HG03095 (cell line): ENCODE measurements around the gene TH.
"Not testable (repeated sequence)": the region's sequence is repeated elsewhere in the genome, so short reads cannot be mapped to it uniquely, and the experiment has no call there.

ENCODE experiments used
- ATAC-seq: cut with Tn5 transposase; IDR thresholded peaks from one replicate; pipeline ENCODE4 v1.9.1; 2021; ENCODE audit warnings: moderate library complexity; ENCODE audit not compliant: unreplicated experiment

TH gene

DNA sequence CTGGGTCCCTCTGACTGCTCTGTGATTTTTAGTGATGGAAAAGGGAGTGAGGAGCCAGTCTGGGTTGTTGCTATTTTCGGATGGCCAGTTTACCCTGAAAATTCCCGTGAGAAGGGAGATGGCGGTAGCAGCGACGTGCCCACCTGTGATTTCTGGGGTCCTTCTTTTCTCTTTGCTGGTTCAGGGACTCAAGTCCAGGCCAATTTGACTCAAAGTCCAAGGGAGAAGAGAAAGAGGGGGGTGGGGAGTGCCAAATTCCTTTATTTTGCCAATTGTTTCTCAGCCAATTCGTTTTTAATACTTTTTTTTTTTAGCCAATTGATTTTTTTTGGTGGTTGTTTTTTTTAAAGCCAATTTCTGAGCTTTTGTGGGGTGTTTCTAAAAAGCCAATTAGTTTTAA lies 39.4 kb downstream of the TH start:
- ATAC-seq: no peak

GRCh38 chr11:2131371-2132236 lies 40.0 kb downstream of the TH start:
- no peak for ATAC-seq

DNA sequence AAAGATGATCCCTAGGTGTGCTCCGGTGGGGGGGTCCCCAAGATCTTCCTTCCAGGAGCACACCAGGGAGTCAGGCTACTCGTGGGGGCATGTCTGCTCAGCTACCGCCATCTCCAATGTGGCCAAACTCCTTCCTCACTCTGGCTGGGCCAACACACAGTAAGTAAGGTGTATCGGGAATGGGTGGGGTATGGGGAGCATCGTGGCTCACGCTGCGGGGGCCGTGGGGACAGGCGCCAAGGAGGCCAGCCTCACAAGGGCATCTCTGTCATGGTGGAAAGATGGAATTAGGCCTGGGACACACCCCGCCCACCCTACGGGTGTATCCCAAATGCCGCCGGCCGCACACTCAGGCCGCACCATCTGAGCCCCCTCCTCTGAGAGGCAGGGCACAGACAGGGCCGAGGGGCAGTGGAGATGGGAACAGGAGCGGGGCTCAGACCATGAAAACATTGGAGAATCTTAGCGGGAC lies 40.7 kb downstream of the TH start:
- no peak for ATAC-seq

- ATAC-seq: no peak
These were observed 41.8 kb downstream of the TH start for GRCh38 chr11:2129699-2130366.

GRCh38 chr11:2129308-2129698 lies 42.3 kb downstream of the TH start:
- no peak for ATAC-seq

DNA sequence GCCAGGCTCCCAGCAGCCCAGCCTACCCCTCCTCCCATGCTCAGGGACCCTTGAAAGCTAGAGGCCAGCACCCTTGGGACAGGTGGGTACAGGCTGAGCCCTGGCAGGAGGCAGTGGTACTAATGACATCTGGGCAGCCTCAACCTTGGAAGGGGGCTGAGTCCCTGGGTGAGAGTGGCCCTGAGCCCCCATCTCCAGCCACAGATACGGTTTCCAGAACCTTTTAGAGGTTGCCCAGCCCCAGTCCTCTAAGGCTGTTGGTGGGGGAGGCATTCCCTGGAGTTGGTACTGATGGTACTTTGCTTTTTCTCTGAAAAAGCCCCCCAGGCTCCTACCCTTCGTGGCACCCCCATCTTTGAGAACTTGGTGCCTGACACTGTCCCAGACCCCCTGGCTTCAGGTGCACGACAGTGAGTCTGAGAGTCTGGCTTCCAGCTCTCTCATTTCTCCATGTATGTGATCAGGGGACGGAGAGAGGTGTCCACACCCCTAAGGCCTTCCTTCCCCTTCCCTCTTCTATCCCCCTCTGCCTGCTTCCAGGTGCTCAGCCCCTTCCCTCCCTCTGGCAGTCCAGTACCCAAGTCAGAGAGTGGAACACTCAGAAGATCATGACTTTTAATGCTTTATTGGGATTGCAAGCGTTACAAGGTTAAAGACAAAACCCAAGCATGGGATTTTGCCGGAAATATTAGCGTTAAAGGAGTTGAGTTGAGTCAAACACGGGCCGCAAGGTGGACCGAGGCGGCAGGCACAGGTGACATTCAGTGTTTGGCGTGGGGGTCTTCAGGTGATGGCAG lies 42.9 kb downstream of the TH start:
- ATAC-seq: no peak

DNA sequence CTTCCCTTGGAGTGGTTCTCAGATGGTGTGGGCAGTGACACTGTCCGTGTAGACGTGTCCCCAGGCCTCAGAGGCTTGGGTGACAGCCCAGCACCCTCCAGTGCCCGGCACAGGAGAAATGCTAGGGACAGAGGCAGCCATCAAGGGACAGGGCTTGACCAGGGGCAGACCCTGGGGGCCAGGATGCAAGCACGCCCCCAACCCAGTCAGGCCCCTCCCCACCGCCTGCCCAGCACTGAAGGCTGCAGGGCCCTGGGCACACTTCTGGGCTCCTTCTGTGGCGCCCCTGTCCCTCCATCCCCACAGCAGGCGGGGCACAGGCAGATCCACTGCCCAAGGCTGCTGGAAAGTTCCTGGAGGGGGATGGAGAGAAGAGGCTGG lies 43.5 kb downstream of the TH start:
- no peak for ATAC-seq

DNA sequence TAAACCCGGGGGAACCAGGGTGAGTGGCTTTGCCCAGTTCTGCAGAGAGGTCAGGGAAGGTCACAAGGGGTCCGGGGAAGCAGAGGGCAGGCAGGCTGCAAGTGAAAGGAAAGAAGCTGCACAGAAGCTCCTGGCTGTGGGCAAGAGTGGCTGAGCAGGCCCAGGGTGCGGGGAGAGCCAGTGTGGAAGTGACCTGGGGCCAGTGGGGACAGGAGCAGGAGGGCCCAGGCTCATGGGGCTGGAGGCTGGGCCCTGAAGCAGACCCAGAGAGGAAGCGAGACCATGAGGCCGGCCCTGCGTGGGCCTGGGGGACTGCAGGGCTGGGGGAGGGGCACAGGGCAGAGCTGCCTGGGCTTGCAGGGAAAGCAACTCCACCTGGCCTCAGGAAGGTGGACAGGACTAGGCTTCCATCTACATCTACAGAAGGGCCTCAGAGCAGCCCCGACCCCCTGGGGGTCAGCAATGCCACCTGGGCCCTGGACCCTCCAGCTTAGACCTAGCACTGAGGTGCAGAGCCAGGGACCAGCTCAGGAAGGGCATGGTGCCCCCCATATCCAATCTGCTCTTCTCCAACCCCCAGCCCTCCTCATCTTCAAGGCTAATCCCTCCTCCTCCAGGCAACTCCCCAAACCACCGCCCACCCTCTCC lies 44.0 kb downstream of the TH start:
- ATAC-seq: no peak

DNA sequence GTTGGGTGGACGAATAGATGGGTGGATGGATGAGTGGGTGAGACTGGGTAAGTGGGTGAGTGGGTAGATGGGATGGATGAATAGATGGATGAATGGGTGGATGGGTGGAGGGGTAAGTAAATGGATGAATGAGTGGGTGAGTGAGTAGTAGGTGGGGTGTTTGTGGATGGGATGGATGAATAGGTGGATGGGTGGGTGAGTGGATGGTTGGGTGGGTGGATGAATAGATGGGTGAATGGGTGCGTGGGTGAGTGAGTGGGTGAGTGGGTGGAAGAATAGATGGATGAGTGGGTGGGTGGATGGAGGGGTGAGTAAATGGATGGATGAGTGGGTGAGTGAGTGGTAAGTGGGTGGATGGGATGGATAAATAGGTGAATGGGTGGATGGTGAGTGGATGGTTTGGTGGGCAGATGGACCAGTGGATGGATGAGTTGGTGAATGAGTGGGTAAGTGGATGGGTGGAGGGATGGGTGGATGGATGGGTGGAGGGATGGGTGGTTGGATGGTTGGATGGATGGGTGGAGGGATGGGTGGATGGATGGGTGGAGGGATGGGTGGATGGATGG lies 45.0 kb downstream of the TH start:
- no peak for ATAC-seq

GRCh38 chr11:2124736-2125484 lies 46.7 kb downstream of the TH start:
- not testable (repeated sequence) for ATAC-seq

GRCh38 chr11:2123628-2123960 lies 48.0 kb downstream of the TH start:
- no peak for ATAC-seq

DNA sequence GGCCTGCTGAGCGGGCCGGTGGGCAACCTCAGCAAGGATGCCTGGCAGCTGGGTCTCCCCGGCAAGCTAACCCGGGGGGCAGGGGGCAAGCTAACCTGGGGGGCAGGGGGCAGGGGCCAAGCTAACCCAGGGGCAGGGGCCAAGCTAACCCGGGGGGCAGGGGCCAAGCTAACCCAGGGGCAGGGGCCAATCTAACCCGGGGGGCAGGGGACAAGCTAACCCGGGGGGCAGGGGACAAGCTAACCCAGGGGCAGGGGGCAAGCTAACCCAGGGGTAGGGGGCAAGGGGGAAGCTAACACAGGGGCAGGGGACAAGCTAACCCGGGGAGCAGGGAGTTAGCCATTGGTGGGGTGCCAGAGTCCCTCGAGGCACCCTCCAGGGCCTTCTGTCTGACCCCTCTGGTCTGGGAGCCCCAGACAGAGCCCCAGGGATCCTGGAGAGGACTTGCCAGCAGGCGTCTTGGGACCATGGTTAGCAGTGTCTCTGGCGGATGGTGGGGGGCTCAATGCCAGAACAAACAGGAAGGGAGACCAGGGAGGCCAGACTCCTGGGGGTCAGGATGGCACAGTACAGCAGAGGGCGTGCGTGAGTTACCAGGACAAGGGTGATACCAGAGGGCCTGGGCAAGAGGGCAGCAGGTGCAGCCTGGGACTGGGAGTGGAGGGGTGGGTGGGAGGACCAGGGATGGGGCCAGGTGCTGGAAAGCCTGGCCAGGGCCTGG lies 48.5 kb downstream of the TH start:
- no peak for ATAC-seq

DNA sequence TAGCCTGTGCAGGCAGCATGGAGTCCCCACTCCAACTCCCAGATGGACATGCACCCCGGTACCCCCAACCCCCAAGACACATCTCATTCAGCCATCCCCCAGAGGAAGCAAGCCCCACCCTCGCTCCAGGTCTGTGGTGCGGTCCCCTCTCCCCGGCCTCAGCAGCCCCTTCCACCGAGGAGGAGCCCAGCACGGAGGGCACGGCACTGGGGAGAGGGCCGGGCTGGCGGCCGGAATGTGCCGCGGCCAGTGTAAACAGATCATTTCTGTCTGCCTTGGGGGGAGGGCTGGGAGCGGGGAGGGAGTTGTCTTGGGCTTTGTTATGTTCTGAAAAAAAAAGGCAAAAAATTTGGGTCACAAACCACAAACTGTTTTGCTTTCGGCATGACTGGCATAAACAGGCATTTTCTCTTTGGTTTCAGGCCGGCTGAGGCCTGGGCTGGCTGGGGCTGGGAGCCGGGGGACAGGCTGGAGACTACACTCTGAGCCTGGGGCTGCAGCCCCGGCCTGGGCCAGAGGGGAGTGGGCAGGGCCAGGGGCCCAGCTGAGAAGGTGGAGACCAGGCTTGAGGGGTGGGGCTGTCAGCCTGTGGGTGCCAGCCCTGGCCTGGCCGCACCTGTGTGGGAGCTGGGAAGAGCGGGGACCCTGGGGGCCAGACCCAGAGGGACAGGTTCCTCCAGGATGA lies 49.3 kb downstream of the TH start:
- no peak for ATAC-seq

DNA sequence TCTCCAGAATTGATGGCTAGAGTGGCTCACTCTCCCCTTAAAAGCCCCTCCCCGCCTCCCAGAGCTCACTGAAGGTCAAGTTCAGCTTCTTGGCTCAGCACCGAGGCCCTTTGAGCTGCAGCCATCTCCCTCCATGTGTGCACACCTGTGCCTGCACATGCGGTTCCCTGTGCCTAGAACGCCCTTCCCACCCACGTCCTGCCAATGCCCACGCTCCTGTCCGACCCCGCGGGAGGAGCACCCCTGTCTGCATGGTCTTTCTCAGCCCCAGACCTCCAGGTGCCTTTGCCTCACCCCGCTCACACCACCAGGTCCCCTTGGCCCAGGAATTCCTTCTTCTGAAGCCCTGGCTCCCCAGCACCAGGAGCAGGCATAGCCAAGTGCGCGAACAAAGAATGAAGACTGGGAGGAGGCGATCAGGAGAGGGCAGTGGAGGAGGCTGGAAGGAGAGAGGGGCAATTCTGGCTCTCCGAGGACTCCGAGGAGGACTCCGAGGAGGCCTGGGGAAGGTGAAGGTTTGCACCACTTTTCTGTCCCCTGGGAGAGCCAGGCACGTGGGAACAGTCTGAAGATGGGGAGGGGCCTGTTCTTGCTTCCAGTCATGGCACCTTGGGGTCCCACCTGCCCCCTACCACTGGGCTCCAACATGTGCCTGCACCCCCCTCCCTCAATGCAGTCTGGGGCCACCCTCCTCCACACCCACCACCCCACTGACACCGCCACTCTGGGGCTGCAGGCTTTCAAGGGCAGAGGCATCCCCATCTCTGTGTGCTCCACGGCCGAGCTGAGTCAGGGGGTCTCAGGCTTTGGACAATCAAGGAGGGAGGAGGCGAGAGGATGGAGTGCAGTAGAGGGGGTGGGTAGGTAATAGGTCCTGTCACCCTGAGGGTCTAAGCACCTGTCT lies 50.1 kb downstream of the TH start:
- ATAC-seq: no peak

- ATAC-seq: no peak
These were observed 51.1 kb downstream of the TH start for GRCh38 chr11:2120359-2121100.

DNA sequence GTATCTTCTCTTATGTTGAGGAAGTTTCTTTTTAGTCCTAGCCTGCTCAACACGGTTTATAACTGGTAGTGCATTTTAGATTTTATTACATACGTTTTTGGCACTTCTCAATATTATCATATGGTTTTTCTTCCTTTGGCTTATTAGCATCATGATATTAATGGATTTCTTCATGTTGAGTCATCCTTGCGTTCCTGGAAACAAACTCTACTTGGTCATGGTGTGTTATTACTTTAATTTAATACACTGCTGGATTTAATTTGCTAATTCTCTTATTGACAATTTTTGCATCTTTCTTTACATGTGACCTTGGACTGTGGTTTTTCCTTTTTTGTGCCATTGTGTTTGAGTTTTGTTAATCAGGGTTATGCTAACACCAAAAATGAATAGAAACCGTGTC lies 52.9 kb downstream of the TH start:
- ATAC-seq: no peak

- ATAC-seq: no peak
These were observed 54.9 kb downstream of the TH start for GRCh38 chr11:2116680-2117079.
